HEK293 (cell line): ENCODE measurements around the gene RAB11FIP3.

Experiments
- CTCF ChIA-PET: fragments of 350-600 bp; formaldehyde crosslinking; extraction: SDS; loops from one replicate; lab custom pipeline; 2021; ENCODE audit warnings: antibody characterized with exemption; lab: Yijun Ruan, JAX
- POLR2A ChIA-PET: fragments of 300-600 bp; formaldehyde crosslinking; extraction: SDS; loops from one replicate; lab custom pipeline; 2020; ENCODE audit warnings: antibody characterized with exemption, inconsistent platforms; lab: Yijun Ruan, JAX
- H3K27ac ChIP-seq: fragments of 200-500 bp; sonication (Bioruptor generic); 2 replicates; pipeline ENCODE4 v1.5.1; 2014; ENCODE audit warnings: low read depth, low read length, control low read depth, inconsistent platforms; ENCODE audit errors: extremely low read depth
- H3K36me3 ChIP-seq, 2 experiments: fragments of 200-500 bp in 1 of 2; sonication (Bioruptor generic) in 1 of 2; 1 replicate in 1 of 2; 2 replicates in 1 of 2; pipeline ENCODE4 v1.5.1; 2014 to 2017; ENCODE audit warnings: inconsistent platforms in 2 of 2, low read length in 2 of 2; ENCODE audit not compliant: control insufficient read depth in 2 of 2, insufficient read depth in 1 of 2
- H3K4me1 ChIP-seq: fragments of 200-500 bp; sonication (Bioruptor generic); 2 replicates; pipeline ENCODE4 v1.5.1; 2014; ENCODE audit warnings: mild to moderate bottlenecking, low read length, inconsistent platforms; ENCODE audit not compliant: control insufficient read depth, insufficient read depth
- H3K4me3 ChIP-seq: 2 replicates; pipeline ENCODE4 v1.5.1; 2011; ENCODE audit warnings: low read depth, mild to moderate bottlenecking, control low read depth, low read length, moderate library complexity
- H3K9me3 ChIP-seq: fragments of 200-500 bp; sonication (Bioruptor generic); 2 replicates; pipeline ENCODE4 v1.5.1; 2014; ENCODE audit warnings: low read depth, low read length, inconsistent platforms; ENCODE audit not compliant: control insufficient read depth, insufficient read depth
- KLF8 ChIP-seq: fragments of 450-650 bp; formaldehyde crosslinking; IDR thresholded peaks from 2 replicates; pipeline ENCODE4 v1.5.1; 2016; ENCODE audit warnings: missing biosample characterization, missing genetic modification characterization
- REPIN1 ChIP-seq: fragments of 450-650 bp; formaldehyde crosslinking; IDR thresholded peaks from 2 replicates; pipeline ENCODE4 v1.5.1; 2017; ENCODE audit warnings: missing biosample characterization, missing genetic modification characterization, low read depth
- ZBTB21 ChIP-seq: fragments of 450-650 bp; formaldehyde crosslinking; IDR thresholded peaks from 2 replicates; pipeline ENCODE4 v1.5.1; 2017; ENCODE audit warnings: missing biosample characterization, missing genetic modification characterization
- ZFP3 ChIP-seq: fragments of 450-650 bp; formaldehyde crosslinking; IDR thresholded peaks from 2 replicates; pipeline ENCODE4 v1.5.1; 2016; ENCODE audit warnings: low read depth, missing biosample characterization, missing genetic modification characterization
- ZNF16 ChIP-seq: fragments of 450-650 bp; formaldehyde crosslinking; IDR thresholded peaks from 2 replicates; pipeline ENCODE4 v1.5.1; 2016; ENCODE audit warnings: low read depth, missing biosample characterization, missing genetic modification characterization
- ZNF423 ChIP-seq: fragments of 450-650 bp; formaldehyde crosslinking; IDR thresholded peaks from 2 replicates; pipeline ENCODE4 v1.5.1; 2016; ENCODE audit warnings: missing biosample characterization, missing genetic modification characterization
- ZNF473 ChIP-seq: fragments of 450-650 bp; formaldehyde crosslinking; IDR thresholded peaks from 2 replicates; pipeline ENCODE4 v1.5.1; 2017; ENCODE audit warnings: missing biosample characterization, missing genetic modification characterization
- ZNF600 ChIP-seq: fragments of 450-650 bp; formaldehyde crosslinking; IDR thresholded peaks from 2 replicates; pipeline ENCODE4 v1.5.1; 2016; ENCODE audit warnings: missing biosample characterization, missing genetic modification characterization
- ZNF629 ChIP-seq: fragments of 450-650 bp; formaldehyde crosslinking; IDR thresholded peaks from 2 replicates; pipeline ENCODE4 v1.5.1; 2017; ENCODE audit warnings: missing biosample characterization, missing genetic modification characterization
- ZSCAN30 ChIP-seq: fragments of 450-650 bp; IDR thresholded peaks from 2 replicates; pipeline ENCODE4 v1.5.1; 2018; ENCODE audit warnings: missing biosample characterization, mild to moderate bottlenecking, missing genetic modification characterization, moderate library complexity
- TF ChIP-seq, protein P1 (sequence below): fragments of 450-650 bp; formaldehyde crosslinking; IDR thresholded peaks from 2 replicates; pipeline ENCODE4 v1.5.1; 2017; ENCODE audit warnings: missing biosample characterization, missing genetic modification characterization
- TF ChIP-seq, protein P2 (sequence below): fragments of 450-650 bp; formaldehyde crosslinking; IDR thresholded peaks from 2 replicates; pipeline ENCODE4 v1.5.1; 2016; ENCODE audit warnings: missing biosample characterization, missing genetic modification characterization
- TF ChIP-seq, protein P3 (sequence below): fragments of 450-650 bp; formaldehyde crosslinking; IDR thresholded peaks from 2 replicates; pipeline ENCODE4 v1.5.1; 2016; ENCODE audit warnings: missing biosample characterization, missing genetic modification characterization
- TF ChIP-seq, protein P4 (sequence below): fragments of 450-650 bp; formaldehyde crosslinking; IDR thresholded peaks from 2 replicates; pipeline ENCODE4 v1.5.1; 2016; ENCODE audit warnings: missing biosample characterization, missing genetic modification characterization
- TF ChIP-seq, protein P5 (sequence below): fragments of 450-650 bp; formaldehyde crosslinking; IDR thresholded peaks from 2 replicates; pipeline ENCODE4 v1.5.1; 2016; ENCODE audit warnings: missing biosample characterization, missing genetic modification characterization, low read depth

The RAB11FIP3 gene

DNA sequence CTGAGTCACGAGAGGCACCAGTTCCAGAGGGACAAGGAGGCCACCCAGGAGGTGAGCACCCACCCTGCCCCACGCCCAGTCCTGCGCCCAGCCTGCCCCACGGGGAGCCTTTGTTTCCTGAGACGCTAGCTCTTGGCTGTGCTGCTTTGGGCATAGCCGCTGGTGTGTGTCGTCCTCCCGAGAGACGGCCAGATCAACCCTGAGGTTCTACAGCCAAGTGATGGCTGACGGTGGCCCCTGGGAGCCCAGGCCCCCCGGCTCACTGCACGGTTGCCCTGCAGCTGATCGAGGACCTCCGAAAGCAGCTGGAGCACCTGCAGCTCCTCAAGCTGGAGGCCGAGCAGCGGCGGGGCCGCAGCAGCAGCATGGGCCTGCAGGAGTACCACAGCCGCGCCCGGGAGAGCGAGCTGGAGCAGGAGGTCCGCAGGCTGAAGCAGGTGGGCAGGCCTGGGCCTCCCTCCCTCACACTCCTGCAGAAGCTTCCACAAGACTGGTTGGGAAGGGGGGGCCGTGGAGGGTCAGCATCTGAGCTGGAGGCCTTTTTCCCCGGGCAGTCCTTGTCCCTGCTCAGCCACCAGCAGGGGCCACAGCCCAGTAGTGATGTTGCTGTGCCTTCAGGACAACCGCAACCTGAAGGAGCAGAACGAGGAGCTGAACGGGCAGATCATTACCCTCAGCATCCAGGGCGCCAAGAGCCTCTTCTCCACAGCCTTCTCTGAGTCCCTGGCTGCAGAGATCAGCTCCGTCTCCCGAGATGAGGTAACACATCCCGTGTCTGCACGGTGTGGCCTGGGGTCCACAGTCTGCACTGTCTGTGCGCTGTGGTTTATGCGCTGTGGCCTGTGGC is 94.6 kb downstream of the RAB11FIP3 start:
- POLR2A ChIA-PET: interaction anchor here (0.6 to 1.1 kb wide), 2 partner anchors 34 to 128 kb away, joined by 3 to 4 read pairs; no protein-coding TSS in a partner anchor
- CTCF ChIA-PET: interaction anchor here (0.8 to 1.3 kb wide), 2 partner anchors 29 to 57 kb away, joined by 3 read pairs; no protein-coding TSS in a partner anchor
- H3K36me3 ChIP-seq: peaks cover 0 to 50% of the 10 kb centered on the region in 2 experiments; a peak in 2 of 3 replicates
- no peak overlapping the region for H3K27ac ChIP-seq
- no peak overlapping the region for H3K4me3 ChIP-seq
- TF ChIP-seq, protein P1, sequence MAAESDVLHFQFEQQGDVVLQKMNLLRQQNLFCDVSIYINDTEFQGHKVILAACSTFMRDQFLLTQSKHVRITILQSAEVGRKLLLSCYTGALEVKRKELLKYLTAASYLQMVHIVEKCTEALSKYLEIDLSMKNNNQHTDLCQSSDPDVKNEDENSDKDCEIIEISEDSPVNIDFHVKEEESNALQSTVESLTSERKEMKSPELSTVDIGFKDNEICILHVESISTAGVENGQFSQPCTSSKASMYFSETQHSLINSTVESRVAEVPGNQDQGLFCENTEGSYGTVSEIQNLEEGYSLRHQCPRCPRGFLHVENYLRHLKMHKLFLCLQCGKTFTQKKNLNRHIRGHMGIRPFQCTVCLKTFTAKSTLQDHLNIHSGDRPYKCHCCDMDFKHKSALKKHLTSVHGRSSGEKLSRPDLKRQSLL: peak; percentile 38; the same call in 1 of the 2 replicates
- TF ChIP-seq ZSCAN30 (tag by site-specific recombination) (no peak), ZNF600 (tag by site-specific recombination) (peak; percentile 72)
- no peaks in the 10 kb centered on the region for H3K4me1 ChIP-seq
- no peaks in the 10 kb centered on the region for H3K9me3 ChIP-seq

DNA sequence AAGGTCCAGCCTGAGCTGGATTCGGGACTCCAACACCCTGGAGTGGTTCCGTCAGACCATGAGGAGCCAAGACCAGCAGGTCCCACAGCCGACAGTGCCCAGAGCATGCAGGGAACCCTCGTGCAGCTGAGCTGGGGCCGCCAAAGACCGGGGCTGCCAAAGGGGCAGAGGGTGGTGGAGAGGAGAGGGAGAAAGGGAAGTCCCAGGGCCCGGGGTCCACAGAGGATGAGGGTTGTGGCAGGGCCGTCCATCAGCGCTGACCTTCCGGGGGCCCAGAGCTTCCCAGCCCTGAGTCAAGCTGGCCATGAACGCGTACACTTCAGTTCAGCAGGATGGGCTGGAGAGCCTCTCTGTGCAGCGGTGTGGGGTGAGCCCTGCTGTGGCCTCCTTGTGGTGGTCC is 95.4 kb downstream of the RAB11FIP3 start:
- Histone ChIP-seq H3K27ac (no peak overlapping the region), H3K36me3 (peaks cover 0 to 47% of the 10 kb centered on the region in 2 experiments; a peak in 2 of 3 replicates), H3K4me1 (no peaks in the 10 kb centered on the region), H3K9me3 (no peaks in the 10 kb centered on the region), H3K4me3 (no peak overlapping the region)
- CTCF ChIA-PET: interaction anchor here (0.6 to 0.8 kb wide), 2 partner anchors 33 to 56 kb away, joined by 3 read pairs; no protein-coding TSS in a partner anchor
- POLR2A ChIA-PET: interaction anchor here (1.1 kb wide), 1 partner anchor 129 kb away, joined by 4 read pairs; no protein-coding TSS in a partner anchor
- no peak for TF ChIP-seq ZBTB21
- no peak for TF ChIP-seq REPIN1 (tag by site-specific recombination)
- no peak for TF ChIP-seq ZNF16 (tag by site-specific recombination)
- no peak for TF ChIP-seq KLF8 (tag by site-specific recombination)
- TF ChIP-seq ZNF473 (tag by site-specific recombination): no peak
- TF ChIP-seq, protein P2, sequence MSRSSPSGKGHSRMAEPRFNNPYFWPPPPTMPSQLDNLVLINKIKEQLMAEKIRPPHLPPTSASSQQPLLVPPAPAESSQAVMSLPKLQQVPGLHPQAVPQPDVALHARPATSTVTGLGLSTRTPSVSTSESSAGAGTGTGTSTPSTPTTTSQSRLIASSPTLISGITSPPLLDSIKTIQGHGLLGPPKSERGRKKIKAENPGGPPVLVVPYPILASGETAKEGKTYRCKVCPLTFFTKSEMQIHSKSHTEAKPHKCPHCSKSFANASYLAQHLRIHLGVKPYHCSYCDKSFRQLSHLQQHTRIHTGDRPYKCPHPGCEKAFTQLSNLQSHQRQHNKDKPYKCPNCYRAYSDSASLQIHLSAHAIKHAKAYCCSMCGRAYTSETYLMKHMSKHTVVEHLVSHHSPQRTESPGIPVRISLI (tag by site-specific recombination): no peak
- TF ChIP-seq ZNF423 (tag by site-specific recombination): no peak
- no peak for TF ChIP-seq ZNF629 (tag by site-specific recombination)
- TF ChIP-seq, protein P3, sequence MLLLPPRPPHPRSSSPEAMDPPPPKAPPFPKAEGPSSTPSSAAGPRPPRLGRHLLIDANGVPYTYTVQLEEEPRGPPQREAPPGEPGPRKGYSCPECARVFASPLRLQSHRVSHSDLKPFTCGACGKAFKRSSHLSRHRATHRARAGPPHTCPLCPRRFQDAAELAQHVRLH: no peak
- TF ChIP-seq, protein P1: no peak
- TF ChIP-seq, protein P4, sequence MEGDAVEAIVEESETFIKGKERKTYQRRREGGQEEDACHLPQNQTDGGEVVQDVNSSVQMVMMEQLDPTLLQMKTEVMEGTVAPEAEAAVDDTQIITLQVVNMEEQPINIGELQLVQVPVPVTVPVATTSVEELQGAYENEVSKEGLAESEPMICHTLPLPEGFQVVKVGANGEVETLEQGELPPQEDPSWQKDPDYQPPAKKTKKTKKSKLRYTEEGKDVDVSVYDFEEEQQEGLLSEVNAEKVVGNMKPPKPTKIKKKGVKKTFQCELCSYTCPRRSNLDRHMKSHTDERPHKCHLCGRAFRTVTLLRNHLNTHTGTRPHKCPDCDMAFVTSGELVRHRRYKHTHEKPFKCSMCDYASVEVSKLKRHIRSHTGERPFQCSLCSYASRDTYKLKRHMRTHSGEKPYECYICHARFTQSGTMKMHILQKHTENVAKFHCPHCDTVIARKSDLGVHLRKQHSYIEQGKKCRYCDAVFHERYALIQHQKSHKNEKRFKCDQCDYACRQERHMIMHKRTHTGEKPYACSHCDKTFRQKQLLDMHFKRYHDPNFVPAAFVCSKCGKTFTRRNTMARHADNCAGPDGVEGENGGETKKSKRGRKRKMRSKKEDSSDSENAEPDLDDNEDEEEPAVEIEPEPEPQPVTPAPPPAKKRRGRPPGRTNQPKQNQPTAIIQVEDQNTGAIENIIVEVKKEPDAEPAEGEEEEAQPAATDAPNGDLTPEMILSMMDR: no peak
- TF ChIP-seq ZFP3 (tag by site-specific recombination): no peak
- TF ChIP-seq, protein P5, sequence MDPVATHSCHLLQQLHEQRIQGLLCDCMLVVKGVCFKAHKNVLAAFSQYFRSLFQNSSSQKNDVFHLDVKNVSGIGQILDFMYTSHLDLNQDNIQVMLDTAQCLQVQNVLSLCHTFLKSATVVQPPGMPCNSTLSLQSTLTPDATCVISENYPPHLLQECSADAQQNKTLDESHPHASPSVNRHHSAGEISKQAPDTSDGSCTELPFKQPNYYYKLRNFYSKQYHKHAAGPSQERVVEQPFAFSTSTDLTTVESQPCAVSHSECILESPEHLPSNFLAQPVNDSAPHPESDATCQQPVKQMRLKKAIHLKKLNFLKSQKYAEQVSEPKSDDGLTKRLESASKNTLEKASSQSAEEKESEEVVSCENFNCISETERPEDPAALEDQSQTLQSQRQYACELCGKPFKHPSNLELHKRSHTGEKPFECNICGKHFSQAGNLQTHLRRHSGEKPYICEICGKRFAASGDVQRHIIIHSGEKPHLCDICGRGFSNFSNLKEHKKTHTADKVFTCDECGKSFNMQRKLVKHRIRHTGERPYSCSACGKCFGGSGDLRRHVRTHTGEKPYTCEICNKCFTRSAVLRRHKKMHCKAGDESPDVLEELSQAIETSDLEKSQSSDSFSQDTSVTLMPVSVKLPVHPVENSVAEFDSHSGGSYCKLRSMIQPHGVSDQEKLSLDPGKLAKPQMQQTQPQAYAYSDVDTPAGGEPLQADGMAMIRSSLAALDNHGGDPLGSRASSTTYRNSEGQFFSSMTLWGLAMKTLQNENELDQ (tag by site-specific recombination): no peak
